ENCODE measurements around the gene INSL3. TPM values are rescaled to one million over a fixed set of nuclear protein-coding genes. Genes with fewer than 3 reads are reported as not detected.

The INSL3 gene
- total and polyA plus RNA-seq, 2 of the 13 experiments (the other 11 are each of a cell fraction or from before 2014, with no cell fraction given) = 0.30 TPM; not detected in 1

- TF ChIP-seq CREB1 (IDR thresholded peaks at IDR 0.05) (no peak), CREB1 (CRISPR knock-in tag; IDR thresholded peaks at IDR 0.05) (peak; percentile 76), MZF1 (CRISPR knock-in tag; IDR thresholded peaks at IDR 0.05; ENCODE audit: borderline replicate concordance) (no peak), NKX3-1 (CRISPR knock-in tag; IDR thresholded peaks at IDR 0.05) (no peak), GATA4 (IDR thresholded peaks at IDR 0.05; ENCODE audit: borderline replicate concordance, low read depth) (no peak), ZNF788 (CRISPR knock-in tag; IDR thresholded peaks at IDR 0.05; ENCODE audit: borderline replicate concordance) (no peak), ZNF629 (CRISPR knock-in tag; conservative IDR thresholded peaks at IDR 0.05) (peak; percentile 90), KLF13 (CRISPR knock-in tag; IDR thresholded peaks at IDR 0.05) (no peak), ZNF335 (CRISPR knock-in tag; IDR thresholded peaks at IDR 0.05) (0 out of 2 replicates have a peak, but pooled peaks have one; percentile 31), ZNF292 (CRISPR knock-in tag; IDR thresholded peaks at IDR 0.05; ENCODE audit: borderline replicate concordance, low read depth) (no peak), GPN1 (CRISPR knock-in tag; IDR thresholded peaks at IDR 0.05; ENCODE audit: borderline replicate concordance) (no peak), KAT7 (CRISPR knock-in tag; IDR thresholded peaks at IDR 0.05; ENCODE audit: borderline replicate concordance) (no peak), ZFP36L1 (CRISPR knock-in tag; IDR thresholded peaks at IDR 0.05) (no peak), RFX1 (IDR thresholded peaks at IDR 0.05) (no peak), ZMYM4 (CRISPR knock-in tag; IDR thresholded peaks at IDR 0.05) (peak; percentile 29; the same call in 1 of the 2 replicates), ZNF792 (CRISPR knock-in tag; IDR thresholded peaks at IDR 0.05) (no peak; the same call in 1 of the 2 replicates), ZNF775 (CRISPR knock-in tag; IDR thresholded peaks at IDR 0.05; ENCODE audit: borderline replicate concordance) (no peak), E2F5 (CRISPR knock-in tag; conservative IDR thresholded peaks at IDR 0.05) (no peak), ZNF143 (CRISPR knock-in tag; IDR thresholded peaks at IDR 0.05) (no peak), ZNF530 (CRISPR knock-in tag; IDR thresholded peaks at IDR 0.05; ENCODE audit: low read depth) (no peak), XRCC5 (optimal IDR thresholded peaks at IDR 0.05; ENCODE audit: low read length) (no peak), PTBP1 (IDR thresholded peaks at IDR 0.05; ENCODE audit: low read depth, low read length, poor library complexity, severe bottlenecking) (no peak), KLF16 (CRISPR knock-in tag; IDR thresholded peaks at IDR 0.05) (no peak)
- TF ChIP-seq, protein P1, sequence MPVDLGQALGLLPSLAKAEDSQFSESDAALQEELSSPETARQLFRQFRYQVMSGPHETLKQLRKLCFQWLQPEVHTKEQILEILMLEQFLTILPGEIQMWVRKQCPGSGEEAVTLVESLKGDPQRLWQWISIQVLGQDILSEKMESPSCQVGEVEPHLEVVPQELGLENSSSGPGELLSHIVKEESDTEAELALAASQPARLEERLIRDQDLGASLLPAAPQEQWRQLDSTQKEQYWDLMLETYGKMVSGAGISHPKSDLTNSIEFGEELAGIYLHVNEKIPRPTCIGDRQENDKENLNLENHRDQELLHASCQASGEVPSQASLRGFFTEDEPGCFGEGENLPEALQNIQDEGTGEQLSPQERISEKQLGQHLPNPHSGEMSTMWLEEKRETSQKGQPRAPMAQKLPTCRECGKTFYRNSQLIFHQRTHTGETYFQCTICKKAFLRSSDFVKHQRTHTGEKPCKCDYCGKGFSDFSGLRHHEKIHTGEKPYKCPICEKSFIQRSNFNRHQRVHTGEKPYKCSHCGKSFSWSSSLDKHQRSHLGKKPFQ (CRISPR knock-in tag; IDR thresholded peaks at IDR 0.05; ENCODE audit: insufficient replicate concordance) = no peak
- TF ChIP-seq, protein P2, sequence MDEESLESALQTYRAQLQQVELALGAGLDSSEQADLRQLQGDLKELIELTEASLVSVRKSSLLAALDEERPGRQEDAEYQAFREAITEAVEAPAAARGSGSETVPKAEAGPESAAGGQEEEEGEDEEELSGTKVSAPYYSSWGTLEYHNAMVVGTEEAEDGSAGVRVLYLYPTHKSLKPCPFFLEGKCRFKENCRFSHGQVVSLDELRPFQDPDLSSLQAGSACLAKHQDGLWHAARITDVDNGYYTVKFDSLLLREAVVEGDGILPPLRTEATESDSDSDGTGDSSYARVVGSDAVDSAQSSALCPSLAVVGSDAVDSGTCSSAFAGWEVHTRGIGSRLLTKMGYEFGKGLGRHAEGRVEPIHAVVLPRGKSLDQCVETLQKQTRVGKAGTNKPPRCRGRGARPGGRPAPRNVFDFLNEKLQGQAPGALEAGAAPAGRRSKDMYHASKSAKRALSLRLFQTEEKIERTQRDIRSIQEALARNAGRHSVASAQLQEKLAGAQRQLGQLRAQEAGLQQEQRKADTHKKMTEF (CRISPR knock-in tag; IDR thresholded peaks at IDR 0.05) = peak; percentile 50; the same call in 1 of the 2 replicates
Measured at GRCh38 chr19:17847538-17848366, 26.4 kb upstream of the INSL3 start, which contains the start of gene JAK3 (continued).
